ENCODE measurements around the gene ITPR2. TPM values are rescaled to one million over a fixed set of nuclear protein-coding genes. Genes with fewer than 3 reads are reported as not detected.

ITPR2 gene
- total and polyA plus RNA-seq, 2 of the 8 experiments (the other 6 are each of a cell fraction or from before 2014, with no cell fraction given): 4.1 to 48.3 TPM

- no peak for DNase-seq (ENCODE audit: low read depth in 1 of 2, low spot score in 2 of 2)
- H3K79me1 ChIP-seq (ENCODE audit: low read depth, low read length): no peaks in the 10 kb centered on the region; the same call in 1 of the 2 replicates
- H4K8ac ChIP-seq (ENCODE audit: extremely low read depth, insufficient read depth, low read length): no peak overlapping the region
- H3K23ac ChIP-seq (ENCODE audit: insufficient read length): no peak overlapping the region
- H2AFZ ChIP-seq (ENCODE audit: low read length): no peak overlapping the region
- peaks cover 3% of the 10 kb centered on the region; the same call in 1 of the 2 replicates for H3K23me2 ChIP-seq (ENCODE audit: low read depth, low read length)
- no peak overlapping the region for H3K4me3 ChIP-seq (ENCODE audit: extremely low read depth in 1 of 4, insufficient read depth in 2 of 4, low read depth in 3 of 4, low read length in 4 of 4)
- no peak overlapping the region for H3K18ac ChIP-seq (ENCODE audit: extremely low read depth, low read length)
- H4K5ac ChIP-seq (ENCODE audit: insufficient read length, low read depth, low read length): no peak overlapping the region
- no peak overlapping the region for H2BK15ac ChIP-seq (ENCODE audit: low read length)
- FAIRE-seq: no peak
- no peaks in the 10 kb centered on the region for H3K36me3 ChIP-seq (ENCODE audit: control insufficient read depth in 2 of 4, insufficient read depth in 4 of 4, low read length in 3 of 4)
- H3K27ac ChIP-seq (ENCODE audit: low read depth, low read length): no peak overlapping the region
- no peak overlapping the region for H3K4ac ChIP-seq (replicated peaks; ENCODE audit: insufficient read length, low read depth, low read length)
- peaks cover 1 to 6% (median 3%) of the 10 kb centered on the region in 4 experiments; a peak in 4 of 7 replicates for H3K4me1 ChIP-seq (replicated peaks in 1 of 4; ENCODE audit: control insufficient read depth in 3 of 4, insufficient read depth in 4 of 4, low read length in 3 of 4)
- 95% methylated on average over 5 of the region's 5 CpGs; no CpG with 5 or more reads in 1 of the 2 experiments for WGBS, 2 experiments (ENCODE audit: extremely low coverage in 1 of 2, insufficient coverage in 1 of 2, insufficient read length in 1 of 2, insufficient replicate concordance in 2 of 2, low coverage in 1 of 2, low lambda C conversion rate in 2 of 2, missing lambda C conversion rate in 1 of 2)
- peaks cover 5 to 9% of the 10 kb centered on the region in 2 experiments for H4K20me1 ChIP-seq (replicated peaks in 1 of 2; ENCODE audit: control insufficient read depth in 1 of 2, insufficient read depth in 2 of 2, low read length in 2 of 2)
- H2BK5ac ChIP-seq (ENCODE audit: low read depth, low read length): no peak overlapping the region
- no peaks in the 10 kb centered on the region for H3K27me3 ChIP-seq (replicated peaks in 1 of 4; ENCODE audit: control insufficient read depth in 3 of 4, extremely low read depth in 1 of 4, insufficient read depth in 3 of 4, low read length in 3 of 4)
- no peak overlapping the region for H2AK5ac ChIP-seq (ENCODE audit: low read depth, low read length)
- no peak overlapping the region for H2BK12ac ChIP-seq (ENCODE audit: low read depth, low read length)
- ChIA-PET POLR2A (ENCODE audit: partially characterized antibody) (no interaction called here), CTCF (ENCODE audit: partially characterized antibody) (interaction anchor here (0.6 kb wide), 1 partner anchor 52 kb away, joined by 3 read pairs; no protein-coding TSS in a partner anchor)
- H4K91ac ChIP-seq (replicated peaks; ENCODE audit: insufficient read length, low read length): no peak overlapping the region
- no peak overlapping the region for H3K4me2 ChIP-seq (ENCODE audit: insufficient read depth in 1 of 2, low read depth in 2 of 2, low read length in 2 of 2)
- H2BK20ac ChIP-seq (ENCODE audit: low read length): no peak overlapping the region
- no peaks in the 10 kb centered on the region for H3K9me3 ChIP-seq (ENCODE audit: insufficient read depth in 2 of 2, low read depth in 1 of 2, low read length in 1 of 2)
- peaks cover 6 to 85% of the 10 kb centered on the region in 2 experiments; a peak in 3 of 4 replicates for H3K79me2 ChIP-seq (ENCODE audit: control insufficient read depth in 1 of 2, insufficient read depth in 2 of 2, low read length in 2 of 2)
- no peak overlapping the region for H3K56ac ChIP-seq (replicated peaks; ENCODE audit: insufficient read length, low read depth, low read length)
- no peak overlapping the region for H3K14ac ChIP-seq (ENCODE audit: insufficient read length)
- H3K9ac ChIP-seq (replicated peaks in 1 of 4; ENCODE audit: extremely low read depth in 1 of 4, low read depth in 3 of 4, low read length in 3 of 4): no peak overlapping the region
- no peak overlapping the region for H2BK120ac ChIP-seq (replicated peaks; ENCODE audit: low read depth, low read length)
- no peak for TF ChIP-seq MAFK (IDR thresholded peaks at IDR 0.05; ENCODE audit: low read depth, low read length)
- no peak for TF ChIP-seq TAF7 (optimal IDR thresholded peaks at IDR 0.05; ENCODE audit: borderline replicate concordance, low read depth, low read length)
- no peak for TF ChIP-seq FOSL1 (IDR thresholded peaks at IDR 0.05; ENCODE audit: insufficient read depth, low read depth, low read length)
- TF ChIP-seq SIX5 (IDR thresholded peaks at IDR 0.05; ENCODE audit: low read depth, low read length): no peak
- no peak for TF ChIP-seq CBX8 (IDR thresholded peaks at IDR 0.05; ENCODE audit: borderline replicate concordance, low read depth, low read length)
- TF ChIP-seq HDAC2 (IDR thresholded peaks at IDR 0.05; ENCODE audit: borderline replicate concordance in 1 of 2, low read depth in 2 of 2, low read length in 2 of 2): no peak
Observed at GRCh38 chr12:26826437-26826836, 6.6 kb downstream of the ITPR2 start.
